Medulla oblongata (tissue), 1 donor: ENCODE measurements around the gene FGFR2.
"Not testable (repeated sequence)": the region's sequence is repeated elsewhere in the genome, so short reads cannot be mapped to it uniquely, and the experiment has no call there.

ENCODE experiments used
- DNase-seq: peaks from one replicate; pipeline ENCODE4 v3.0.0-alpha.2; 2015; ENCODE audit errors: extremely low spot score

Gene FGFR2

DNA sequence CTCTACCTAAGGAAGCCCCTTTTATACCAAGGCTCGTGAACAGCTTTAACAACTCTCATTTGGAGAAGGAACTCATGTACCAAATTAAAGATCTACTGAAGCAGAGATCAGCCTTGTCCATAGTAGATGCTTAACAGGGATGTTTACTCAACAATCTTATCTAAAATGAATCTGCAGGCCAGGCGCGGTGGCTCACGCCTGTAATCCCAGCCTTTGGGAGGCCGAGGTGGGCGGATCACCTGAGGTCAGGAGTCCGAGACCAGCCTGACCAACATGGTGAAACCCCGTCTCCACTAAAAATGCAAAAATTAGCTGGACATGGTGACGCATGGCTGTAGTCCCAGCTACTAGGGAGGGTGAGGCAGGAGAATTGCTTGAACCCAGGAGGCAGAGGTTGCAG, 43.3 kb downstream of the FGFR2 start:
- DNase-seq, result not testable (repeated sequence)

DNA sequence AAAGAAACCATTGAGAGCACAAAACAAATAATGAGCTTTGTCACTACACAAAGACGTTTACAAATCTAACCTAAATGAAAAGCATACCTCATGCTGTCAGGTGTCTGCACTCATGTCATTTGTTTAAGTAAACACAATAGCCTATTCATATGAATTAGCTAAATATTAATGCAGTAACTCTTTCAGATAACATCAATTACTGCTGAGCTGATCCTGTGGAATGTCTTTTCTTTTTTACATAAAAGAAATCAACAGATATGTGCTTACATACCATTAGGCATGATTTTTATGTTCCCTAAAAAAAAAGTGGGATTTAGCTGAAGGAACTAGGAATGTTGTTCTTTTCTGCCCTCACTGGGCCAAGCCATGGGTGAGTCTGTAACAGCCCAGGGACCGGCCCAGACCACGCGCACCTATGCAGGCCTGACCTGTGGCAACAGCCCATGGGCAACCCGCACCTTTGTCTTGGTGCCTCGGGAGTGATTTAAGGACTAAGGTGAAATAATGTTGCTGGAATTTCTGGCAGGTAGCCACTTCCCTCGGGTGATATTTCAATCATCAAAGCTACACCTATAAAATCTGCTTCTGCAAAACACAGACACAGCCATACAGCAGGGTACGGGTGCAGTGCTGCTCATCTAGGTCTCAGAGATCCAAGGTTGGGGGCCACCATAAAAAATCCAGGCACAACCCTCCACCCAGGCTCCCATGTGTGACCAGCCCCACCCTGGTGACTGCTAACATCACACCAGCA, 44.6 kb downstream of the FGFR2 start:
- DNase-seq, result no peak

DNA sequence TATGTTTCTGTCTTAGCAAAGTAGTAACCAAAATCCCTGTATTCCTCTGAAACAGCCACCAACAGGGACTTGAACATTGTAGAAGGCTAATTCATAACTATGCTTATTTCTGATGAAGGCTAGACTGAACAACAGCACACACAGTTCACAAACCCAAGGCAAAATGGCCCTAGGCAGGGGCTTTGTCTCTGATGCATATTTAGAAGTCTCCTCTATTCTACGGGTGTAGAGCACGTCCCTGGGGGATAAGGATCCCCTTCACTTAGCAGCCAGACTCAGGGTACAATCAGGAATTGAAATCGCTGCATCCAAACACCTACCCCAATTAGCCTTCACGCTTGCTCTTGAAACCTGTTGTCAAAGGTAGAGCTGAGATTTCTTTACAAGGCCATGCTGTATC, 45.5 kb downstream of the FGFR2 start:
- DNase-seq, result no peak

DNA sequence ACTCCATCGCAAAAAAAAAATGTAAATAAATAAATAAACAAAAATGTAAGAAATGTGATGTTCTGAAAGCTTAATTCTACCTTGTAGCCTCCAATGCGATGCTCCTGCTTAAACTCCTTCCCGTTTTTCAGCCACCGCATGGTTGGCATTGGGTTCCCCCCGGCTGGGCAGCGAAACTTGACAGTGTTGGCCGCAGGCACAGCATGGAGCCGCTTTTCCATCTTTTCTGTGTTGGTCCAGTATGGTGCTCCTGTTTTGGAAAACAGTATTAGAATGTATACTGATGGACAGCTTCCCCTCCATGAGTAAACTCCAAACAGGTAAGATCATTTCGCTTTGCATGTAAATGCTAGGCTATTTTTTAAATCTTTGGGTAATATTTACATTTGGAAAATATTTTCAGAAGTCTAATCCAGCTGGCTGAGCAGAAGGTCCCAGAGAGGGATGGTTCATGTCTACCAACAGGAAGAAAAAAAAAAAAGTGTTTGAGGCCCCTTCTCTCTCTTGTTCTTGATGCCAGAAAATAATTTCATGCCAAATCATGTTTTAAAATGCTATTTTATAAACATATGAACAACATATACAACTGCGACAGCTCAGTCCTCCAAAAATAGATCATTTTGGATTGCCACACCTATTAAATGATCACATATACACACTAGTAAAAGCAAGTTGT, 46.9 kb downstream of the FGFR2 start:
- no peak for DNase-seq

DNA sequence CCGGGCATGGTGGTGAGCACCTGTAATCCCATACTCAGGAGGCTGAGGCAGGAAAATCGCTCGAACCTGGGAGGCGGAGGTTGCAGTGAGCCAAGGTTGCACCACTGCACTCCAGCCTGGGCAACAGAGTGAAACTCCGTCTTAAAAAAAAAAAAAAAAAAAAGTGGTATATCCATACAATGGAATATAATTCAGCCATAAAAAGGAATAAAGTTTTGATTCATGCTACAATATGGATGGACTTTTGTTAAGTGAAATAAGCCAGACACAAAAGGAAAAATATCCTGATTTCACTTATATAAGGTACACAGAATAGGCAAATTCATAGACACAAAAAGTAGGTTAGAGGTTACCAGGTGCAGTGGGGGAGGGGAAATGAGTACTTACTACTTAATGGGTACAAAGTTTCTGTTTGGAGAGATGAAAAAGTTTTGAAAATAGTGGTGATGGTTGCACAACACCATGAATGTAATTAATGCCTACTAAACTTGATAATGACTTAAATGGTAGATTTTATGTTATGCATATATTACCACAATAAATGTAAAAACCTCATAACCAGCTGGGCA, 53.9 kb downstream of the FGFR2 start:
- DNase-seq, result no peak

DNA sequence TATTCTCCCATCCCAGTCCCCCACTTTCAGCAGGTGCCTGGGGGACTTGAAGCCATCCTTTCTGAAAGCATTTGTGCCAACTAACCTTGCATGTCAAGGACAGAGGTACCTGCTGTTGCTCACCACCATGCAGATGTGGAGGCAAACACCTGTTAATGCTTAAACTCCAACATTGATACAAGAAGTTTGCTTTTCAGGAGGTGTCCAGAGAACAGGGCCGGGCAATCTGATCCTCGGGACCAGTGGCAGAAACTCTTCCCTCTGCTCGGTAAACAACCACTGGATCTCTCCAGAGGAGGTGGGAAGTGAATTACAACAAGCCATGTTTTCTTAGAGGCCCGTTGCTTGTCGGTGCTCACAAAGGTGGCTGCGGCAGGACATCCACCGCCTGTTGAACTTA, 54.7 kb downstream of the FGFR2 start:
- no peak for DNase-seq

DNA sequence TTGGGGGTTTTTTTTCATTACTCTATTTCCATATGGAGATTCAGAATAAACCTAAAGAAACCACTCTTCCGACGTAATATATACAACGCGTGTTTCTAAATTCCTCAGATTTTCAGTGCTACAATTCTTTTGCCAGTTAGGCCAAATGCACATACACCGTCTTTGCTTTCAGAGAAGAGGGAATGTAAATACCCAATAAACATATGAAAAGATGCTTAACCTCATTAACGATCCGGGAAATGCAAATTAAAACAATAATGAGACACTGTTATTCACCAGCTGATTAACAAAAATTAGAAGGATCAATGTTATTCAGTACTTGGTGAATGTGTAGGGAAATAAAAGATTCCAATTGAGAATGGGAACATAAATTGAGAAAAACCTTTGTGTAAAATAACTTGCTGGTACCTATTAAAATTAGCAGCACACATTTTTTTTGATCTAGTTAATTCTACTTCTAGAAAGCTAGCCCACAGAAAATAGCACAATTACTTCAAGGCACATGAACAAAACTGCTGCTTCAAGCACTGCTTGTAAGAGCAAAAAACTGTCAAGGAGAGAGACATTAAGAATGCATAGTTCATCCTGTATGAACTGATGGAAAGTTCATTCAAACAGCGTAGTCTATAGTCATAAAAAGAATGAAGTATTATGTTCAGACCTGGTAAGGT, 56.7 kb downstream of the FGFR2 start:
- DNase-seq, result no peak

DNA sequence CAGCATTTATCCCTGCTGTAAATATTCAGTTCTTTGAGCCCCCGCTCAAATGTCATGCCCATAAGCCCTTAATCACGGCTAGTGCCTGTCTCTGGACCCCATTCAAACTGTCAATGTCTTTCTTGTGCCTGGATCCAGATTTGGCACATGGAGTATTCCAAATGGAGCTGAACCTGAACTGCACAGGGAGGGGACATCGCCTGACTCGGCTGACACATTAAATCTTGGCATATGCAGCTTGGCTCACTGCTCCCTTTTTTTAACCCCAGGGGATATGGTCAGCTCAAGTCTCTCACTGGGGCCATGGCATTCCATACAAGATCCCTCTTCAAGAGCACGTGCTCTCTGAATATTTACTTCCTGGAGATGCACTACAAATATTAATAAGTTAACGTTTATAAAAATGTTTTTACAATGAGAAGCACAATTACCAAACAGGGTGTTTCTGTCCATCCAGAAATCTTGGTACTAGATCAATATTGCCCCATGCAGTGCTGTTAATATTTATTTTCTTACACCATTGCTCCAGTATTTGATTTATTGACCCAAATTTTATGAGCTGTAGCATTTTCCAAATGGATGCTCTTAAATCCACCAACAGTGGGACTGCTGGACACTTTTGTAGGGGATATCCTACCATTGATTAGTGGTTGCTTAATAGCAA, 57.4 kb downstream of the FGFR2 start:
- DNase-seq, result no peak

DNA sequence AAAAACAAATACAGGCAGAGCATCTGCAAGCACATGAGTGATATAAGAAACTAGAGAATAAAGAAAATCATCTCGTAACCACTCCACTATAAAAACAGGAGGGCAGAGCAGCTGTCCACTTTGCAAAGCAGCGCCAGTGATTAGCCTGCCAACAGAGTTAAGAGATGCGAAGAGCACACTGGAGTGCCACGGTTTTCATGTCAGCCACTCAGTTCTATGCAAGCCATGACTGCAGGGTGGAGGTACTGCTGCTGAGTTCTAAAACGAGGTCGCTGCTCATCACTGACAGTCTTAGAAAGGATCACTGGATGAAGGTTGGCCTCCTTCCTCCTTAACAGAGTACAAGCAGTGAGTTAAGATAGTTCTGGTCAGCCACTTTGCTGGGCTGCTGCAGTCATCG, 58.5 kb downstream of the FGFR2 start:
- peak; percentile 69 for DNase-seq

DNA sequence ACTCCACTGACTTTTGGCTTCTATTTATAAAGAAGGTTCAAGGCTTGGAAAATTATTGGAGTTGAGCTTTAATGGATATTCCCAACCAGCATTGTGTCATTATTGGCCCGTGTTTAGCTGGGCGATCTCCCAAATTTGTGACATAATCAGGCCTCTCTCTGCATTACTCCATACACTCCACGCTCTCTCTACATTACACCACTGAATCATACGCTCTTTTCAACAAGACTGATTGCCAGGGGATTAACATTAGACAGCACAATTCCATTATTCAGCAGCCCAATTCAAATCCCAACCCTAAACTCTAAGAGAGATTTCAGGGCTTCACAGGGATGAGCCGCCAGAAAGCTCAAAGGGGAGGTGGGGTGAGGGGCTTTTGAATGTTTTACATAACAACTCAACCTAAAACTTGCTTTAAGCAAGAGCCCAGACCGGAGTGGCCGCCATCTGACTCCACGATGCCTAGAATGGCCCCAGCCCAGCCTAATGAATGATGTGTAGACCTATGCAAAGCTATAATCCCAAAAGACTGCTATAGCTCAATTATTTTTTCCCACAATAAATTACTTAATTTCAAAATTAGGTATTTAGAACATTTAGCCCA, 61.8 kb downstream of the FGFR2 start:
- peak; percentile 90 for DNase-seq

DNA sequence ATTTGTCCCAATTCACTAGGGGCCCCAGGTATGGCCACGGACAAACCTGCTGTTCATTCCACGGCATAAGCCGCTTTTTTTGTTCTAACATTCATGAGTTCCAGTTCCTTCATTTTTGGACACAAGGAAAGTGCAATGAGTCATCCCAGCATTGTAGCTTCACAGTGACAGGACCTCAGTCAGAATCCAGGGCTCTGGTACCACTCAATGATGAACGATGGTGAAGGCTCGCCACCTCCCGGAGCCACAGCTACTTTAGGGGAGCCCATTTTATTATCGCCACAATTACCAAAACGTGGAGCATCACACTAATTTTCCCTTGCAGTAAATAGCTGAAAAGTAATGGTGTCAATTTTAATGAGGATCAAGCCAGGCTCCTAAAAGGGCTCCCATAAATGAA, 62.9 kb downstream of the FGFR2 start:
- no peak for DNase-seq

DNA sequence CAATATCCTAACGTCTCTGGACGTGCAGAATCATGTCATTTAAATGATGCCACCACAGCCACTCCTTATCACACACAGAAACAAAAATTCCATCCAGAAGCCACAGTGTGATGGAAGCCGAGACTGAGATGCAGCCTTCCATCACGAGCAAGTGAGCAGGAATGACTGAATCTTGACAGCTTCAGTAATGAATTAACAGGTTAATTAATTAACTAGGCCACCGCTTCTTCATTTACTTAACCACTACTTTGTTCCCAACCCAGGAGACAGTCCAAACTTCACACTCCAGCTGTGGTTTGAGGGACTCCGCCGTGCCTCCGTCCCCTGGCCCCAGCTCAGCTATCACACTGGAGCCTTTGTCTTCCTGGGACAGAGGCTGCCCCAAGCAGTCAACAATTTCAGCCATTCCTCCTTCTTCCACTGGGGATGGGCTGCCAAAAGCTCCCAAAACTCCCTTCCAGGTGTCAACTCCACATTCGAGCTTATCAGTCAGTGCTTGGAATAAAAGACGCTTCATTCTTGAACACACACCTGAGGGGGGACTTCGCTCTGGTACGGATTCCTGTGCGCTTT, 65.9 kb downstream of the FGFR2 start:
- DNase-seq, result peak; percentile 85

DNA sequence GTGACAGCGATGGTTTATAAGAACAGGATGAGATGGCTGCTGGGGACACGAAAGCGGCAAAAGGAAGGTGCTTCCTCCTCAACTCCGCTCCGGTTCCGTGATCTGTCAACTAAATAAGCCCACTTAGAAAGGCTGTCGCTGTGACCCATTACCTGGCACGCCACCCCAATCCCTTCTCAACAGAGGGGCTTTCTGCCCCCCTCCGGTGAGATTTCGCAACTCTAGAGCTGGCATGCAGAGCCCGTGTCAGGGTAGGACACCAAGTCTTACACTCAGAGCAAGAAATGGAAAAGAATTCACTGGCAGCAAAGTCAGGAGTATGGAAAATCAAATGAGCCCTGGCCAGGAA, 66.4 kb downstream of the FGFR2 start:
- no peak for DNase-seq

DNA sequence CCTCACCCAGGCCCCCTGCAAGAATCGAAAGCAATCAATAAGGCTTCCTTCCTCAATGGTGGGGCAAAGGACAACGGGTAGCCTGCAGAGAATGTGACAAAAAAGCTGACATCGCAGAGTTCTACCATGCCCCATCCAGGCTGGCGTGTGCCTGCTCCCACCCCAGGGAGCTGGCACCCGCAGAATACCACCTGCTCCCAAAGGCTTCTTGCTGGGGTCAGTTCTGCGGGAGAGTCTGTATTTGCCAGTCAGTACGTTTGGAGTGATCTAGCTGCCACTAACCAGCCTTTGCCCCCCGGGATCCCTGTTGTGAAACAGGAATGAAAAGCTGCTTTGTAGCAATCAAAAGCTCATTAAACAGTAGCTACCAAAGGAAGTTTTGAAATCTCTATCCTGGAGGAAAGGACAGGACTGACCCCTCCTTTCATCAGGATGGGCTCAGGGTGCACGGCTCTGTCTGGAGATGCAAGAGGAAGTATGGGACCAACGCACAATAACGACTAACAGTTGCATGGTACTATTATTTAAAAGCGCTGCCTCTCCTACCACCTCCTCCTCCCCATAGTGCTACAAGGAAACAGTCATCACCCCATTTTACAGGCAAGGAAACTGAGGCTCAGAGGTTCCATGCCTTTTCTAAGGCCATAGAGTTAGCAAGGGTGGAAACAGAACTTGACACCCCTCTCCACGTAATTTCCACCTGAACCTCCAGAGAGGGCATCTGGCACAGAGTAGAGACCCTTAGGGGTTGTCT, 67.0 kb downstream of the FGFR2 start:
- DNase-seq, result no peak

DNA sequence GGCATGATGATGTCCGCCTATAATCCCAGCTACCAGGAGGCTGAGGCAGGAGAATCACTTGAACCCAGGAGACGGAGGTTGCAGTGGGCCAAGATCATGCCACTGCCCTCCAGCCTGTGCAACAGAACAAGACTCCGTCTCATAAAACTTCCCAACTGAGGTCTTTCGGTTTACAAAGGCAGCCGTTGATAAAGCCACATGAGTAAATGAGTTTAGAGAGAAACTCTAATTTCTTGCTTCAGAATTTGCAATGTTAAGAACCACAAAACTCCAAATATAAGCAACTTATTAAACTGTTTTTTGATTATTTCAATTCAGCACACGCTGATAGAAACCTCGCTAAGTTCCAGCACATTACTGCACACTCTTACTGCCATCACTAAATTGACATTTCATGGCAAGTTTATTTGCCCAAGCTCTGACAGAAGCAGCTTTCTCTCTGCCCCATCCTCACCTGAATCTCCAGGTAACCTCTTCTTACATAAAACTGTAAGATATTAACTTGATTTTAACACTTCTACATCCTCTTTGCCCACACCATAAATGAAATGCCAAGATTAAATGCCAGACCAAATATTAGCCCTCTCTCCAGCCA, 67.7 kb downstream of the FGFR2 start:
- peak; percentile 63 for DNase-seq

DNA sequence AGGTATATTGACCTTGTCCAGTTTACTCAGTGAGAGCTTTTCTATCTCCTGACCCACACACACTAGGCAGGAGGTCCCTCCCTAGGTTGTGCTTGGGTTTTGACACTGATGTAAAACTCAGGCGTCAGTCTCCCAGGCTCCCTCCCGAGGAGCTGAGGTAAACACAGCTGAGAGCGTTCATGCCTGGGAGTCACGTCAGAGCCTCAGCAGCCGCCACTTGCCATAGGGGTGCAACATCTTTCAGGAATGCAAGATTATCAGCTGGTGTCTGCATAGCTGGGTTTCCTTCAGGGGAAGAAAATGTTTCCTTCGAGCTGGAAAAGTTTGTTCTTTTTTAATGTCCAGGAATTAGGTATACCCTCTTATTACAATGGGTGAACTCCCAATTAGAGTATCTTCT, 70.6 kb downstream of the FGFR2 start:
- no peak for DNase-seq

DNA sequence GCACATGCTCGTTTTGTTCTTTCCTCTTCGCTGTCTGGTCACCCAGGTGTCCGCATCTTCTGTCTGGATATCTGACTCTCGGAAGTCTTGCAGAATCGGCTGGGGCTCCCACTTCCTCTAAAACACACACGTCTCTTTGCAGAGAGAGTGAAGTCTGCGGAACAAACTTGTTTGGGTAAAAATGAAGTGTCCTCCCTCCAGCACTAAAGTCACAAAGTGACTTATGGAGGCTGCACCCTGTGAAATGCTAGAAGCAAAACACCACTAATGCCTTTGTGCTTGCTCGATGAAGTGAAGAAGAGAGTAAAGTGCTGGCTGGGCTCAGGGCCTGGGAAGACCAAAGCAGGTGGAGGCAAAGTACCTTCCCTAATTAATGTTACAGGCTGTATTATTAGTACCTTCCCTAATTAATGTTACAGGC, 71.4 kb downstream of the FGFR2 start:
- peak; percentile 65 for DNase-seq

DNA sequence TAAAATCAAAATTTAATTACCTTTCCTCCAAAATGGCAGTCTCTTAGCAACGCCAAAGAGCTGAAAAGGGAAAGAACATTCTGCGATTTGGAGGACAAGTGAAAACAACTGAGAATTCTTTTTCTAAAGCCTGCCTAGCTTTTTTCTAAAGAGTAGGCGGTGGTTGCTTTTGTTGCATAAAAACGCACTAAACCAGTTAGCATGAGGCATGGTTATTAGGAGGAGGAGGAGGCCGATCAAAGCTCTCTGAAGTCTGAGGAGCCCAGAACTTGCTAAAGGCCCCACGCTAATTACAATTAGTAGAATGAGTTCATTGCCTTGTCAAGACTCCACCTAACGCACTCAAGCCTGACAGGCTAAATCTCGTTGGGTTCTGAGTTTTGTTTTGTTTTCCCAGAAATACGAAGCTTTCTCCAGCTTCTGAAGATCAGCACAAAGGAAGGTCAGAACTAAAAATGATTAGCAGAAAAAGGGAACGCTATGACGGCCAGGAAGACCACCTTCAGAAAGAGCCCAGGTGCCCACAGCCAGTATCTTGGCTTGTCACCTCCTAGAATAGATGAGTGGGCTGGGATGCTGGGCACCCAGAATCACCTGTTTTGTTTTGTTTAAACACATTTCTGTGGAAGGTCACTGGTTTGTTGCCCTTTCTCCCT, 72.0 kb downstream of the FGFR2 start:
- no peak for DNase-seq

DNA sequence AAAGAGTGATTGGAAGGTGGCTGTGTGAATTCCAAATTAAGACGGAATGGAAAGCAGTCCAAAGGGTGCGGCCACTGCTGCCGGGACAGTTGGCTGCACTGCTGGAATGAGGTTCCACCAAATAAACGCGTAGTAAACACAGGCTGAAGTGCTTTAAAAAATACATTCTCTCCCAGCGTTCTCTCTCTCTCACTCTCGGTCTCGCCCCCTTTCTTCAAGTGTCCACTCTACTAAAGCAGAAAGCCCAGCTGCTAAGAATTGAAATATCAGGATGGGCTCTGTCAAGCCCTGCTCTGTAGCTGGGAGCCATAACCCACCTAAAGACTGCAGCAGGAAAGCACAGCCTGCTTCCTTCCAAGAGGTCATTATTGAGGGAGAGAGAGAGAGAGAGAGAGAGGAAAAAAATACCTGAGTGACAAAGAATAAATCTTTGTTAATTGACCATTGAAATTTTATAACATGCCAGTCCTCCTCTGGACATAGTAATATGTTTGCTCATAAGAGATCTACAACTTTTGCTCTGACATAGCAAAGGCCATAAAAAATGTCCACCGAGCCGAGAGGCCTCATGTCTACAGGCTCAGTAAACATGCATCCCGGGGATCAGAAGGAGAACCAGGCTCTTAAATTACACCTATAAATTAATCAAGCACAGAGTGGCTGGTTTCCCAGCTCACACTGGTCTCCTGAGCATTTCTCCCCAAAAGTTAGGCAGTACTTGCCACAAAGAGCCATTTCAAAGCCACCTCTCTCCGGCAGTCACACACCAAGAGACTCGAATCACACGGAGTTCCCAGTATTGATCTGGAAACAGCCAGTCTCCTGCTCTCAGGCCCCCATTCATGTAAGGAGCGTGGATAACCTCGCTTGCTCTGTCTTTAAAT, 72.8 kb downstream of the FGFR2 start:
- DNase-seq, result no peak
